ENCODE measurements around the gene MTO1.
"Not testable (repeated sequence)": the region's sequence is repeated elsewhere in the genome, so short reads cannot be mapped to it uniquely, and the experiment has no call there.

The MTO1 gene

DNA sequence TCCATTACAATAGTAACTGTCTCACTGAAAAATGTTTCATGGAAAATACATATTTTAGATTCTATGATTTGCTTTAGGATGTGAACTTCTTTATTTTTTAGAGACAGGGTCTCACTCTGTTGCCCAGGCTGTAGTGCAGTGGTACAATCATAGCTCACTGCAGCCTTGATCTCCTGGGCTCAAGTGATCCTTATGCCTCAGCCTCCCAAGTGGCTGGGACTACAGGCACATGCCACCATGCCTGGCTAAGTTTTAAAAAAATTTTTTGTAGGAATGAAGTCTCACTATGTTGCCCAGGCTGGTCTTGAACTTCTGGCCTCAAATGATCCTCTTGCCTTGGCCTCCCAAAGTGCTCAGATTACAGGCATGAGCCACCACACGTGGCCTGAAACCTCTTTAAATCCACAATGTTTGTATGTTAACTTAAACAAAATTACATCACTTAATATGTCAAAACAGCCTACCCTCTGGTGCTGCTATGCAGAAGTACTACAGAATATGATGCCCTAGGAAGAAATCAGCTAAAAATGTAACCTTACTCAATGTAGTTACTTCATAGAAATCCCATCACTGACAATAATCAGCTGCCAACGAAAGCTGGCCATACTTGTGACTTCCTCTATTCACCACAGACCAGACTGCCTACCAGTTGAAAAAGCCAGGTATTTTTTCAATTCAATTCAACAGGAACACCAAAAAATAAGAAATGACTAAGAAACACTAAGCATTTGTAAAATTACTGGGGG lies 41.7 kb downstream of the MTO1 start:
- DNase-seq (ENCODE audit: low spot score) = no peak

DNA sequence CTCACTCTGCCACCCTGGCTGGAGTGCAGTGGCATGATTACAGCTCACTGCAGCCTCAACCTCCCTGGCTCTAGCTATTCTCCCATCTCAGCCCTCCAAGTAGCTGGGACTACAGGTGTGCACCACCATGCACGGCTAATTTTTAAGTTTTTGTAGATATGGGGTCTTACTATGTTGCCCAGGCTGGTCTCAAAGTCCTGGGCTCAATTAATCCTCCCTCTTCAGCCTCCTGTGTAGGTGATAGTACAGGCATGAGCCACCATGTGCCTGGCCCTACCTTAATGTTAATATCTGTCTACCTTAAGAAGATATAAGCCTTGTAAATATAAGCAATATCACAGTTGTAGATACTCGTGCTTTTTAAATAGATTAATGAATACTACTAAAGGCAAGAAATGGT lies 42.6 kb downstream of the MTO1 start:
- DNase-seq (ENCODE audit: low spot score) = no peak

DNA sequence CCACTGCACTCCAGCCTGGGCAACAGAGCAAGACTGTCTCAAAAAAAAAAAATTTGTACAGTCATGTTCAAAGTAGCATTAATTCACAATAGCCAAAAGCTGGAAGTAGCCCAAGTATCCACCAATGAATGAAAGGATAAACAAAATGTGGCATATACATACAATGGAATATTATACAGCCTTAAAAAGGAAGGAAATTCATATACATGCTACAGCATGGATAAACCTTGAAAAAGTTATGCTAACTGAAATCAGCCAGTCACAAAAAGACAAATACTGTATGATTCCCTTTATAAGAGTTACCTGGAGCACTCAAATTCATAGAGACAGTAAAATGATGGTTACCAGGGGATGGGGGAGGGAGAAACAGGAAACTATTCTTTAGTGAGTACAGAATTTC lies 43.6 kb downstream of the MTO1 start:
- no peak for DNase-seq (ENCODE audit: low spot score)

DNA sequence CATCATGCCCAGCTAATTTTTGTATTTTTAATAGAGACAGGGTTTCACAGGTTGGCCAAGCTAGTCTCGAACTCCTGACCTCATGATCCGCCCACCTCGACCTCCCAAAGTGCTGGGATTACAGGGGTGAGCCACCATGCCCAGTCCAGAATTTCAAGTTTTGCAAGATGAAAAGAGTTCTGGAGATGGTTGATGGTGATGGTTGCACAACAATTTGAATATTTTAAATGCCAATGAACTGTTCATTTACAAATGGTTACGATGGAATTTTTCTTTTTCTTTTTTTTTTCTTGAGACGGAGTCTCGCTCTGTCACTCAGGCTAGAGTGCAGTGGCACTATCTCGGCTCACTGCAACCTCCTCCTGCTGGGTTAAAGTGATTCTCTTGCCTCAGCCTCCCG lies 44.2 kb downstream of the MTO1 start:
- DNase-seq (ENCODE audit: low spot score) = not testable (repeated sequence)

DNA sequence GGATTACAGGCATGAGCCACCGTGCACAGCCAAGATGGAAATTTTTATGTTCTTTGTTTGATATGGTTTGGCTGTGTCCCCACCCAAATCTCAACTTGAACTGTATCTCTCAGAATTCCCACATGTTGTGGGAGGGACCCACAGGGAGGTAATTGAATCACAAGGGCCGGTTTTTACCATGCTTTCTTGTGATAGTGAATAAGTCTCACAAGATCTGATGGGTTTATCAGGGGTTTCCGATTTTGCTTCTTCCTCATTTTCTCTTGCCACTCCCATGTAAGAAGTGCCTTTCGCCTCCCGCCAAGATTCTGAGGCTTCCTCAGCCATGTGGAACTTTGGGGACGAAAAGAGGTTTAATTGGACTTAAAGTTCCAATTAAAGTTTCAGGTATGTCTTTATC lies 44.7 kb downstream of the MTO1 start:
- no peak for DNase-seq (ENCODE audit: low spot score)

DNA sequence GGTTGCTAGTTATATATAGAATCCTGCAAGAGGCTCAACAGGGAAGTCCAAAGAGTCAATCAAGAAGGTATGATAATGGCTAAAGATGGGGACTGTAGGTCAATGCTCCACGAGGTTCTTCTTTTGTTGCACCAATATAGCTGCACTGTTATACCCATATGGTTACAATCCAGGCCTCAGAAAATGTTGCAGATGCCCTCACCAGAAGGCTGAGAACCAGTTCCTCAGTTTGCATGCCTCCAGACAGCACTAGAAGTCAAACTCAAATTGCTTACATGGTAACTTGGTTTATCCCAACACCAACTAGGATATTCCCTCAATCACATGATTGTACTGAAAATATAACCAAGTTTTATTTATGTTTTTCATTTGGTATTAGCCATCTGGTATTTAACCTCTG lies 47.2 kb downstream of the MTO1 start:
- no peak for DNase-seq (ENCODE audit: low spot score)

DNA sequence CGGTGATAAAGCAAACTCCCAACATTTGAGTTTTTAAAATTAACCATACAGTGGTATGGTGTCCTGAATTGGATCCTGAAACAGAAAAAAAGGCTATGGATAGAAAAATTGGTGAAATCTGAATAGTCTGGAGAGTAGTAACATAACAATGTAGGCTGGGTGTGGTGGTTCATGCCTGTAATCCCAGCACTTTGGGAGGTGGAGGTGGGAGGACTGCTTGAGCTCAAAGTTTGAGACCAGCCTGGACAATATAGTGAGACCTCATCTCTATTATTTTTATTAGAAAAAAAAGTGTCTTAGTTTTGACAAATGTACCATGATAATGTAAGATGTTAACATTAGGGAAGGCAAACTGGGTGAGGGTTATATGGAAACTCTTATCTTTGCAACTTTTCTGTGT lies 48.3 kb downstream of the MTO1 start:
- DNase-seq (ENCODE audit: low spot score) = no peak

DNA sequence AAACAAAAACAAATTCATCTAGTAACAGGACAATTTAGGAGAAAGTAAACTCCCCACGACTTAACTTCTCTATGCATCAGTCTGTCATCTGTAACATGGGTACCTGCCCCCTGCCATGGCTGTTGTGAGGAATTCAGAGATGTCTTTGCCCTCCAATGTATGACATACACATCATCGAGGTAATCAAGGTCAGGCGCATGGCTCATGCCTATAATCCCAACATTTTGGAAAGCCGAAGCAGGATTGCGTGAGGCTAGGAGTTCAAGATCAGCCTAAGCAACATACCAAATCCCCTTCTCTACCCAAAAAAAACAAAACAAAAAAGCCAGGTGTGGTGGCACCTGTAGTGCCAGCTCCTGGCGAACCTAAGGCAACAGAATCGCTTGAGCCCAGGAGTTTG lies 50.3 kb downstream of the MTO1 start:
- no peak for DNase-seq (ENCODE audit: low spot score)

DNA sequence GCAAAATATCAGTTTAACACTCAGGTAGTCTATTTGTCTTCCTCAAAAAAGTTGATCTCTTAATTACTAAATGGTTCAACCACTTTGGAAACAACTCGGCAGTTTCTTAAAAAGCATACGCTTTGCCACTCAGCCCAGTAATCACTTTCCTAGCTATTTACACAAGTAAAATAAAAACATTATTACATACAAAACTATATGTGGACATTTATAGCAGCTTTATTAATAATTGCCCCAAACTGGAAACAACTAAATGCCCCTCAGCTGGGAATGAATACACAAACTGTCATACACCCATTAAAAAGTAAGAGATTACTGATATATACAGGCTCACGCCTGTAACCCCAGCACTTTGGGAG lies 51.9 kb downstream of the MTO1 start:
- no peak for DNase-seq (ENCODE audit: low spot score)

DNA sequence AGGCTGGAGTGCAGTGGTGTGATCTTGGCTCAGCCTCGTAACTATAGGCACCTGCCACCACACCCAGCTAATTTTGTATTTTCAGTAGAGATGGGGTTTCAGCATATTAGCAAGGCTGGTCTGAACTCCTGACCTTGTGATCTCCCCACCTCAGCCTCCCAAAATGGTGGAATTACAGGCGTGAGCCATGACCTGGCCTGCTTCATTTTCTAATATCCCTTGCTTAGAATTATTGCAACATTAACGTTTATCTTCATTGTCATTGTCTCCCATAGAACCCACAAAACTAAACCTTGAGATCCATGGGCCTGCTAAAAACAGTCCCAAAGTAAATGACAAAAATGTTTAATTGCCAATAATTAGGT lies 53.2 kb downstream of the MTO1 start:
- no peak for DNase-seq (ENCODE audit: low spot score)

DNA sequence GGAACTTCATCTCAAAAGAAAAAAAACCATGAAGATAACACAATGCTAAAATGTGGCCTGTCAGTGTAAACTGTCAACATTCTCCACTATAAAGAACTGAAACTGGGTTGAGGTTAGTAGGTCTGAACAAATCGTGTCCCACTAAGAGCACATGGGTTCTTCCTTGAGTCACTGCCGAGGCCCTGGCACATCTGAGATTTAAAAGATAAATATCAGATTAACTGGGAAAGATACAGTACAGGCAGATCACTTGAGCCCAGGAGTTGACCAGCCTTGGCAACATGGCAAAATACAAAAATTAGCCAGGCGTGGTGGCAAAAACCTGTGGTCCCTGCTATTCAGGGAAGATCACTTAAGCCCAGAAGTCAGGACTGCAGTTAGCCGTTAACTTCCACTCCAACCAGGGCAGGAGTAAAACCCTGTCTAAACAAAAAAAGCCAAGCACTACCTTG lies 53.7 kb downstream of the MTO1 start:
- DNase-seq (ENCODE audit: low spot score) = no peak

DNA sequence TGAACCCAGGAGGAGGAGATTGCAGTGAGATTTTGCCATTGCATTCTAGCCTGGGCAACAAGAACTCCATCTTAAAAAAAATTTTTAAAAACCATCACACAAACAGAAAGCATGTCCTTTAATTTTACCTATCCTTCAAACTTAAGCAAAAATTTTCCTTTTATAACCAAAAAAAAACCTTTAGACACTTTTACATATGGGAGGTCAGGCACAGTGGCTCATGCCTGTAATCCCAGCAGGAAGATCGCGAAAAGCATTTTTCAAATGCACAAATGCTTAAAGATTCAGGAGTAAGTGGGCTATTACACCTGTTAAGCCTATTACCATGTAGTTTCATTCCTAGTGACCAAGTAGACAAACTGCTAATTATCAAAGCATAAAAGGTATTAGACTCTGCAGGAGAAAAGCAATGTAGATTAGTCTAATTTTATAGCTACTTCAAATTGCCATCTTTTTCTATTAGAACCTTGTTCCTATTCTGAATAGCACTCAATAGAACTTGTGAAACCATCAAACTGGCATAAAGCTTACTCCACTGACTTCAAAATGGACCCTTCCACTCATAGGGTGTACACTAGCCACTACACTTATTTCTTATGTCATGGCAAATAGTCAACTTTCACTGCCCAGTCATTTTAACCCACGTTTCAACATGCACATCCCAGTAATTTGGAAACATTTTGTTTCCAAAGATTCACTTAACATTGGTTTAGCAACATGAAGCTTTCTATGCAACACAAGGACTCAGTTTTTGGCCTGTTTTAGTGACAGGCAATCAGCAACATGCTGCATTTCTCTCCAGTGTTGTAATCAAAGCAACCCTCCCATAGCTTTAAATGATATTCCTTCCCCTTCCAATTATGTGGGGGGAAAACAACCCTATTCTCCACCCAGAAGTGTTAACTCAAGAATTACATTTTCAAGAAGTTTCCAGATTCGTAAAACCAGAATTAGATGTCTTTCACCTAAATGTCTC lies 55.3 kb downstream of the MTO1 start:
- DNase-seq (ENCODE audit: low spot score) = no peak

DNA sequence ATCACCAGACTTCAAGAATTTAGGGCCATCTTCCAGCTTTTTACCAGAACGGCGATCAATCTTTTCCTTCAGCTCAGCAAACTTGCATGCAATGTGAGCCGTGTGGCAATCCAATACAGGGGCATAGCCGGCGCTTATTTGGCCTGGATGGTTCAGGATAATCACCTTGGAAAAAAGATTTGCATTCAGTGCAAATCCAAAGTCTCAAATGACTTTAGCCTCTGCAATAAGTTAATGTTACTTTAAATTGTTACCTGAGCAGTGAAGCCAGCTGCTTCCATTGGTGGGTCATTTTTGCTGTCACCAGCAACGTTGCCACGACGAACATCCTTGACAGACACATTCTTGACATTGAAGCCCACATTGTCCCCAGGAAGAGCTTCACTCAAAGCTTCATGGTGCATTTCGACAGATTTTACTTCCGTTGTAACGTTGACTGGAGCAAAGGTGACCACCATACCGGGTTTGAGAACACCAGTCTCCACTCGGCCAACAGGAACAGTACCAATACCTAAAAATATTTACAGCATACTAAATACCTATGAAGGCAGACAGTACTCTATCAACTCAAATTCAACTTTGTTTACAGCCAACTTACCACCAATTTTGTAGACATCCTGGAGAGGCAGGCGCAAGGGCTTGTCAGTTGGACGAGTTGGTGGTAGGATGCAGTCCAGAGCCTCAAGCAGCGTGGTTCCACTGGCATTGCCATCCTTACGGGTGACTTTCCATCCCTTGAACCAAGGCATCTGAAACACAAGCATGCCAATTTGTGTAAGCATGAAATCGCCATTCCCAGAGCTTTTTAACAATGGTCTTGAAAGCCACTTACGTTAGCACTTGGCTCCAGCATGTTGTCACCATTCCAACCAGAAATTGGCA lies 56.8 kb downstream of the MTO1 start:
- not testable (repeated sequence) for DNase-seq (ENCODE audit: low spot score)

DNA sequence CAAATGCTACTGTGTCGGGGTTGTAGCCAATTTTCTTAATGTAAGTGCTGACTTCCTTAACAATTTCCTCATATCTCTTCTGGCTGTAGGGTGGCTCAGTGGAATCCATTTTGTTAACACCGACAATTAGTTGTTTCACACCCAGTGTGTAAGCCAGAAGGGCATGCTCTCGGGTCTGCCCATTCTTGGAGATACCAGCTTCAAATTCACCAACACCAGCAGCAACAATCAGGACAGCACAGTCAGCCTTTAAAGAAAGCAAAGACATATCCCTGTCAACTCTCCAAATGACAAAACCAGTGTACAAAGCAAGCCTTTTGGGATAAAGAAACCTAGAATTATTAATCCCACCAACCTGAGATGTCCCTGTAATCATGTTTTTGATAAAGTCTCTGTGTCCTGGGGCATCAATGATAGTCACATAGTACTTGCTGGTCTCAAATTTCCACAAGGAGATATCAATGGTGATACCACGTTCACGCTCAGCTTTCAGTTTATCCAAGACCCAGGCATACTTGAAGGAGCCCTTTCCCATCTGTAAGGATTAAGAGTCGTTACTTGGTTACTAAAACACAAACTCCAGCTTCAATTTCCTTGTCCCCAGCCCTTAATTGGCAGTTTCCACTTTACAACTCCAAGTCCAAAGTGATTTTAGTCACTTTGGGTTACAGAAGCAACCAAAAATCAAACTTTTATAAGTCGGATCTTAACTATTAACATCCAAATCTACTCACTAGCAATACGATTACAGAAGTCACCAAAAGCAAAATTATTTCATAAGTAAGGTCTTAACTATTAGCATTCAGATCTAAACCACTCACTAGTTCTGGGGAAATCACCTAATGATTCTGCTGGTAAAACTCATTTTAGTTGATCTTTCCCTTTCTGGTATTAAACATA lies 57.7 kb downstream of the MTO1 start:
- not testable (repeated sequence) for DNase-seq (ENCODE audit: low spot score)

DNA sequence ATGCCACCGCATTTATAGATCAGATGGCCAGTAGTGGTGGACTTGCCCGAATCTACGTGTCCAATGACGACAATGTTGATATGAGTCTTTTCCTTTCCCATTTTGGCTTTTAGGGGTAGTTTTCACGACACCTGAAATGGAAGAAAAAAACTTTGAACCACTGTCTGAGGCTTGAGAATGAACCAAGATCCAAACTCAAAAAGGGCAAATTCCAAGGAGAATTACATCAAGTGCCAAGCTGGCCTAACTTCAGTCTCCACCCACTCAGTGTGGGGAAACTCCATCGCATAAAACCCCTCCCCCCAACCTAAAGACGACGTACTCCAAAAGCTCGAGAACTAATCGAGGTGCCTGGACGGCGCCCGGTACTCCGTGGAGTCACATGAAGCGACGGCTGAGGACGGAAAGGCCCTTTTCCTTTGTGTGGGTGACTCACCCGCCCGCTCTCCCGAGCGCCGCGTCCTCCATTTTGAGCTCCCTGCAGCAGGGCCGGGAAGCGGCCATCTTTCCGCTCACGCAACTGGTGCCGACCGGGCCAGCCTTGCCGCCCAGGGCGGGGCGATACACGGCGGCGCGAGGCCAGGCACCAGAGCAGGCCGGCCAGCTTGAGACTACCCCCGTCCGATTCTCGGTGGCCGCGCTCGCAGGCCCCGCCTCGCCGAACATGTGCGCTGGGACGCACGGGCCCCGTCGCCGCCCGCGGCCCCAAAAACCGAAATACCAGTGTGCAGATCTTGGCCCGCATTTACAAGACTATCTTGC lies 58.6 kb downstream of the MTO1 start:
- peak; percentile 84 for DNase-seq (ENCODE audit: low spot score)

DNA sequence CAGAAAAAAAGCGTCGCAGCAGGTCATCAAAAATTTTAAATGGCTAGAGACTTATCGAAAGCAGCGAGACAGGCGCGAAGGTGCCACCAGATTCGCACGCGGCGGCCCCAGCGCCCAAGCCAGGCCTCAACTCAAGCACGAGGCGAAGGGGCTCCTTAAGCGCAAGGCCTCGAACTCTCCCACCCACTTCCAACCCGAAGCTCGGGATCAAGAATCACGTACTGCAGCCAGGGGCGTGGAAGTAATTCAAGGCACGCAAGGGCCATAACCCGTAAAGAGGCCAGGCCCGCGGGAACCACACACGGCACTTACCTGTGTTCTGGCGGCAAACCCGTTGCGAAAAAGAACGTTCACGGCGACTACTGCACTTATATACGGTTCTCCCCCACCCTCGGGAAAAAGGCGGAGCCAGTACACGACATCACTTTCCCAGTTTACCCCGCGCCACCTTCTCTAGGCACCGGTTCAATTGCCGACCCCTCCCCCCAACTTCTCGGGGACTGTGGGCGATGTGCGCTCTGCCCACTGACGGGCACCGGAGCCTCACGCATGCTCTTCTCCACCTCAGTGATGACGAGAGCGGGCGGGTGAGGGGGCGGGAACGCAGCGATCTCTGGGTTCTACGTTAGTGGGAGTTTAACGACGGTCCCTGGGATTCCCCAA lies 59.3 kb downstream of the MTO1 start, which contains the start of gene EEF1A1:
Gene EEF1A1, minus strand, starts transcription at position 345 of the 663 bp plus-strand sequence. CDS start 1,006 bp downstream, outside the sequence.
- peak; percentile 100 for DNase-seq (ENCODE audit: low spot score)

DNA sequence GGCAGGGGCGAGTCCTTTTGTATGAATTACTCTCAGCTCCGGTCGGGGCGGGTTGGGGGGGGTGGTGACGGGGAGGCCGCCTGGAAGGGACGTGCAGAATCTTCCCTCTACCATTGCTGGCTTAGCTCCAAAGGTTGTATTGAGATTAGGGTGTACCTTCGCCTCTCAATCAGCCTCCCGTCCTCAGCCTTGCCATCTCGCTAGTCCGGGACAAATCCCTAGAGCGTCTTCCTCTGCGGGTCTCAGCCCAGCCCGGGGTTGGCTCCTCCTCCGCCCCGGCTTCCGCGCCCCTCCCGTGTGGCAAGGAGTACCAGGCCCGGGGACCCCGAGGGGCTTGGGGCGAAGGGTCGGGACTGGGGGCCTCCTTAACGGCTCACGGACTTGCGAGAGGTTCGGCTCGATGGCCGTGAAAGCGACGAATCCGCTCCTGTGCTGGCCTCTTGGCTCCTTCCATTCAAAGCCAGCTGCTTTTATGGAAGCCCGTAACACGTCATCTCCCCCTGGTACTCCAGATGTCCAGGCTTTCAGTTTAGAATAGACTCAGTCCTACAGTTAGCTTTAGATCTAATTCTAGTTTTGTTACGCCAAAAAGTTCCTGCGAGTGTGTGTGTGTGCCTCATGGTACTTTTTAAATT lies 59.9 kb downstream of the MTO1 start:
- DNase-seq (ENCODE audit: low spot score) = no peak

DNA sequence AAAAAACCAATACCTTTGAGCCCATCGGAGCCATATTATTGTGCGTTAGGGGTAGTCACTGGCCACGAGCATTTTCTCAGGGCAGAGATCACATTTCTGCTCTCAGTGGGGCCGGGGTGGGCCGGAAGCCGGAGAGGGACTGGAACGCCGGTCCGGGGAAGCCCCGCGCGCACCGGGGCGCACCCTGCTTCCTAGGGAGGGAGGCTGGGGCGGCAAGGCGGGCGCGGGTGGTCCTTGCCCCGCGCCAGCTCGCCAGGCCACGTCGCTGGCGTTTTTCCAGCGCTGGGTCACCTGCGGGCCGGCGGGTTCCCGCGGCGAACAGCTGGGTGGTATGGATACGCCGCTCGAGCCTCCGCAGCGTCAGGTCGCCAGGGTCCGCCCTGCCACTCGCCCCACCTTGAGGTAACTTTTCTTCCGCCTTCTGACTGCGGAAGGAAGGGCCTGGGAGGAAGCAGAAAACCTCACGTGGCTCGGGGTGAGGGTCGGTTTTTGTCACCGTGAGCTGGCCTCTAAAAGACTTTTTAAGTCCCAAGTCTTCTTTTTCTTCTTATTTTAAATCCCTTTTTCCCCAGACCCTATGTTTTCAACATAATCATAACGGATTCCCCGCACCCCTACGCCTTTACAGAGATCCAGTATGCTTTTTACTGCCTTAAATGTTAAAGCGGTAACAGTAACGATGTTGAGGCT lies 62.0 kb downstream of the MTO1 start:
- DNase-seq (ENCODE audit: low spot score) = peak; percentile 78
